Right lobe of liver (tissue), 6 donors: ENCODE measurements around the gene DEPDC7. TPM values are rescaled to one million over a fixed set of nuclear protein-coding genes. Genes with fewer than 3 reads are reported as not detected.

Experiments used
- ATAC-seq, 4 donors: fragments of 200-7000 bp; cut with Tn5 transposase; one replicate each; pipeline ENCODE4 v1.9.1; 2020; ENCODE audit warnings: mild to moderate bottlenecking in 4 of 4, moderate library complexity in 4 of 4
- DNase-seq, 3 donors: peaks; one replicate each; pipeline ENCODE4 v3.0.0-alpha.2; 2020
- H3K27ac ChIP-seq, 3 donors: fragments of 200-600 bp; one replicate each; pipeline ENCODE4 v1.8.0; 2022
- H3K27me3 ChIP-seq, 2 donors: fragments of 200-600 bp; one replicate each; pipeline ENCODE4 v1.8.0; 2022
- H3K36me3 ChIP-seq, 4 donors: fragments of 200-600 bp; sonication (generic) in 1 of 4; one replicate each; pipeline versions ENCODE4 v1.5.1 to v1.8.0; 2017 to 2022; ENCODE audit warnings: control low read depth in 1 of 4
- H3K4me1 ChIP-seq, 4 donors: fragments of 200-600 bp; sonication (generic) in 1 of 4; one replicate each; pipeline versions ENCODE4 v1.5.1 to v1.8.0; 2017 to 2022; ENCODE audit warnings: control low read depth in 1 of 4
- H3K4me3 ChIP-seq, 3 donors: fragments of 200-600 bp; one replicate each; pipeline ENCODE4 v1.8.0; 2022
- H3K9me3 ChIP-seq, 4 donors: fragments of 200-600 bp; sonication (generic) in 1 of 4; one replicate each; pipeline versions ENCODE4 v1.5.1 to v1.8.0; 2017 to 2022; ENCODE audit warnings: control low read depth in 1 of 4
- POLR2A ChIP-seq: fragments of 450-650 bp; IDR thresholded peaks from one replicate; pipeline ENCODE4 v1.6.1; 2017; ENCODE audit warnings: antibody characterized with exemption, mild to moderate bottlenecking
- WGBS: methylation state at CpG from one replicate; pipeline ENCODE4 v1.1.6; 2018; ENCODE audit warnings: low coverage, low lambda C conversion rate; ENCODE audit not compliant: insufficient coverage; ENCODE audit errors: missing lambda C conversion rate; 5-methylcytosine and 5-hydroxymethylcytosine counted together
- intact Hi-C, 2 donors: fragments of 100-400 bp; cut with DNase I; formaldehyde crosslinking; loops; one replicate each; pipeline versions ENCODE4 v1.11.2 to v1.14.1; 2022
- total RNA-seq, 6 experiments: library from RNA; depleted of rRNA in 2 of 6; stranded (reverse); fragments of >200 nt in 2 of 6; fragmentation: NEBNext Ultra II Directional in 3 of 6; extraction: Animal tissue kit (Norgen Biotek cat#: 25700) in 3 of 6; gene quantifications; one replicate each; pipeline versions ENCODE4 v1.1.0 to v1.2.4, GENCODE V29; 2016 to 2023
- TF ChIP-seq, protein P1 (sequence below), 4 donors: fragments of 200-600 bp in 3 of 4; fragments of 450-650 bp in 1 of 4; IDR thresholded peaks; one replicate each; pipeline versions ENCODE4 v1.5.1 to v1.8.0; 2016 to 2022; ENCODE audit warnings: antibody characterized with exemption in 4 of 4, mild to moderate bottlenecking in 2 of 4
- donor health status: DM: no; HTN: yes; CAD: no.
- donor health status: DM: no; HTN: no; CAD: no.
- donor health status: DM: no; HTN: no; CAD: no.
- donor health status: DM: no; HTN: yes; CAD: no.
- donor health status: DM: no; HTN: yes; CAD: no.

Gene DEPDC7
- total RNA-seq, 6 experiments from 2014 or later, result 18.4 to 39.3 (median 30.8) TPM

DNA sequence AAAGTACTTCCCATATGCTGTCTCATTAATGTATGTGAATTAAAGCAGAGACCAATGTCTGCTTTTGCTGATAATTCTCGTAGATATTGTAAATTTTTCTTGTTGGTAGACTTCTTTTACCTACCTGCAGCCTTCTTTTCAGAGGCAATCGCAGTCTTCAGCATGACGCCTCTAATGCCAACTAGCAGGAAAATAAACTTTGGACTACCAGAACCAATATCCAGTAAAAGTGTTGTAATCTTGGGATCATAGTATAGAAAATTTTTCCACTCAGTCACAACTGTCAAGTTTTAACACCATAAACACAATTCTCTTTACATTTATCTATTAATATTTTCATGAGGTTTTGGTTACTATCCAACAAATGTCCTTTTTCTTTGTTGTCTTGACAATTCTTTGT, 2.3 kb downstream of the DEPDC7 start:
- intact Hi-C loops, result no loop called here
- H3K9me3 ChIP-seq, result no peaks in the 10 kb centered on the region
- H3K36me3 ChIP-seq, result no peaks in the 10 kb centered on the region
- peak overlapping the region; percentile 85 to 96 (median 95) for H3K27ac ChIP-seq
- WGBS, result 42% methylated on average over 3 of the region's 3 CpGs
- DNase-seq (no peak), ATAC-seq (peak; percentile 20 to 49 (median 32))
- H3K4me3 ChIP-seq, result peak overlapping the region; percentile 64 to 79 (median 71)
- peaks cover 0 to 50% (median 7%) of the 10 kb centered on the region in 4 donors for H3K4me1 ChIP-seq
- no peaks in the 10 kb centered on the region for H3K27me3 ChIP-seq
- TF ChIP-seq, protein P1, sequence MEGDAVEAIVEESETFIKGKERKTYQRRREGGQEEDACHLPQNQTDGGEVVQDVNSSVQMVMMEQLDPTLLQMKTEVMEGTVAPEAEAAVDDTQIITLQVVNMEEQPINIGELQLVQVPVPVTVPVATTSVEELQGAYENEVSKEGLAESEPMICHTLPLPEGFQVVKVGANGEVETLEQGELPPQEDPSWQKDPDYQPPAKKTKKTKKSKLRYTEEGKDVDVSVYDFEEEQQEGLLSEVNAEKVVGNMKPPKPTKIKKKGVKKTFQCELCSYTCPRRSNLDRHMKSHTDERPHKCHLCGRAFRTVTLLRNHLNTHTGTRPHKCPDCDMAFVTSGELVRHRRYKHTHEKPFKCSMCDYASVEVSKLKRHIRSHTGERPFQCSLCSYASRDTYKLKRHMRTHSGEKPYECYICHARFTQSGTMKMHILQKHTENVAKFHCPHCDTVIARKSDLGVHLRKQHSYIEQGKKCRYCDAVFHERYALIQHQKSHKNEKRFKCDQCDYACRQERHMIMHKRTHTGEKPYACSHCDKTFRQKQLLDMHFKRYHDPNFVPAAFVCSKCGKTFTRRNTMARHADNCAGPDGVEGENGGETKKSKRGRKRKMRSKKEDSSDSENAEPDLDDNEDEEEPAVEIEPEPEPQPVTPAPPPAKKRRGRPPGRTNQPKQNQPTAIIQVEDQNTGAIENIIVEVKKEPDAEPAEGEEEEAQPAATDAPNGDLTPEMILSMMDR (IDR thresholded peaks at IDR 0.05), result no peak
- TF ChIP-seq POLR2A, result no peak

DNA sequence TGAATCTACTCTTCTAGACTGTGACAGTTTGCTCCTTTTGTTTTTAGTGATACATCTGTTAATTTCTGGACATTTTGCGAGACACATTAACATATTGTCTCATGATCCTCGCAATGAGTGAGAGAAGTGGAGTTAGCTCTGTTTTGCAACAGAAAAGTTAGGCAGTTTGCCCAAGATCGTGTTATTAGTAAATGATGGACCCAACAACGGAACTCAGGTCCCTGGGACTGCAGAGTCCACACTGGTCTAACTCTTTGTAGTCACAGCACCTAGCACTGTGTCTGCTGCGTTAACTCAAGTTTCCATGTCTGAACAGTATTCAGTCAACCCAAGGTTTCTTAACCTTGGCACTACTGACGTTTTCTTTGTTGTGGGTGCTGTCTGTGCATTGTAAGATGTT, 3.2 kb downstream of the DEPDC7 start:
- Histone ChIP-seq H3K36me3 (no peaks in the 10 kb centered on the region), H3K9me3 (no peaks in the 10 kb centered on the region), H3K4me3 (peak overlapping the region in 2 of 3 donors; percentile 71 to 79), H3K27me3 (no peaks in the 10 kb centered on the region), H3K27ac (peak overlapping the region; percentile 85 to 96 (median 95)), H3K4me1 (peaks cover 0 to 46% (median 10%) of the 10 kb centered on the region in 4 donors)
- ATAC-seq (peak; percentile 18 to 36 (median 24)), DNase-seq (peak in 1 of 3 donors; percentile 54)
- intact Hi-C loops, result no loop called here
- WGBS, result 26% methylated on average over 6 of the region's 6 CpGs
- TF ChIP-seq, protein P1 (IDR thresholded peaks at IDR 0.05), result no peak
- TF ChIP-seq POLR2A, result no peak

DNA sequence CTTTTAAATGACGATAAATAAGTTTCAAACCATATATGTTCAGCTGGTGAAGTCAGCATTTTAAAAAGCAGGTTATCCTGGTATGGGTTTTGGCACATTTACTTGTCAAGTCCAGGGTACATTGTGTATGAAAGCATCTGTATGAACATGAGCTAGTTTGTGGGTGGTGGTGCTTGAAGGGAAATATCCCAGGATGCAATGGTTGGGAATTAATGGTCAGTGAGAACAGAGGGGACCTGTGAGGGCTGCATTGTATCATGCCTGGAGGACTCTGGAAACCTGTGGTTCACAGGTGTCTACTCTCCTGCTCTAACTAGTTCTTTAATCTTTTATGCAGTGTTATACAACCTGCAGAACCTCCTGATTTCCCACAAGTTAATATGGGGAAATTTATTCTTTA, 5.8 kb downstream of the DEPDC7 start:
- Histone ChIP-seq H3K36me3 (peaks cover 0 to 6% (median 3%) of the 10 kb centered on the region in 4 donors), H3K9me3 (no peaks in the 10 kb centered on the region), H3K27me3 (no peaks in the 10 kb centered on the region), H3K4me1 (peaks cover 0 to 33% (median 11%) of the 10 kb centered on the region in 4 donors), H3K27ac (no peak overlapping the region), H3K4me3 (no peak overlapping the region)
- WGBS, result 85% methylated on average over 1 of the region's 1 CpG
- DNase-seq (no peak), ATAC-seq (no peak)
- TF ChIP-seq POLR2A, result no peak
- TF ChIP-seq, protein P1 (IDR thresholded peaks at IDR 0.05), result no peak
- intact Hi-C loops, result no loop called here

DNA sequence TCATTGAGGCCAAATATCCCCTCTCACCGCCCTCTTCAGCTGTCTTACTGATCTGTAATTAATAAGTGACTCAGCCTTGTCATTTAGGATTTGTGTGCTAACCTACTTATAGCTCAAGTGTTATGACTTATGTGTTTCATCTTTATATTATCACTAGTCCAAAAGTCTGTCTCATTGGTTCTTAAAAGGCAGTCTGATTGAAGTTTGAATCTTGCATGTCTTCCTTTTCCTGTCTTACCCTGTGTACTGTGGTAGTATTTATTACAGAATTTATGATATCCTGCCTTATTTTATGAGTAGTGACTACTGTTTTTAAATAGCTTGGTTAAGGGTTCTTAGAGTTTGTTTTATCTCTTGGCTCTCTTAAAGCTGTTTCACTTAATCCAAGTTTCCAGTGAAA, 6.3 kb downstream of the DEPDC7 start:
- Histone ChIP-seq H3K4me1 (peaks cover 0 to 33% (median 11%) of the 10 kb centered on the region in 4 donors), H3K36me3 (peaks cover 0 to 10% (median 3%) of the 10 kb centered on the region in 4 donors), H3K27ac (peak overlapping the region in 1 of 3 donors; percentile 27), H3K27me3 (no peaks in the 10 kb centered on the region), H3K4me3 (no peak overlapping the region), H3K9me3 (no peaks in the 10 kb centered on the region)
- intact Hi-C loops, result no loop called here
- ATAC-seq (no peak), DNase-seq (no peak)
- 77% methylated on average over 1 of the region's 1 CpG for WGBS
- no peak for TF ChIP-seq POLR2A
- TF ChIP-seq, protein P1 (IDR thresholded peaks at IDR 0.05), result no peak

DNA sequence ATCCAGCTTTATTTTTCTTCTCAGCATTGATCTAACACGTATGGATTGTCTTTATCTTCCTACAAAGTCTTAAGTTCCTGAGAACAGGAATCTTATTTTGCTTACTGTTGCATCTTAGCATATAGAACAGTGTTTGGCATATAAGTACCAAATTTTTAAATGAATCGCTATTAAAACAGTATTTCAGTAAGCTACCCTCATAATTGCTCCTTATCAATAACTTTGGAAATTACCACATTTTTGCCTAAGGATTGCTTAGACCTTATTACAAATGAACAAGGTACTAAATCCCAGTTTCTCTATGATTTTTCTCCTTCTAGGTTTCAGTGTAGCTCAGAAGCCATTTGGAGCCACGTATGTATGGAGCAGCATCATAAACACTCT, 9.7 kb downstream of the DEPDC7 start:
- Histone ChIP-seq H3K36me3 (peaks cover 0 to 19% (median 10%) of the 10 kb centered on the region in 4 donors), H3K4me3 (no peak overlapping the region), H3K9me3 (no peaks in the 10 kb centered on the region), H3K27ac (no peak overlapping the region), H3K27me3 (no peaks in the 10 kb centered on the region), H3K4me1 (peaks cover 0 to 31% (median 6%) of the 10 kb centered on the region in 4 donors)
- DNase-seq (no peak), ATAC-seq (no peak)
- WGBS, result 76% methylated on average over 3 of the region's 3 CpGs
- TF ChIP-seq, protein P1 (IDR thresholded peaks at IDR 0.05), result no peak
- intact Hi-C loops, result no loop called here
